ENCODE data around the gene ZEB2. TPM values are rescaled to one million over a fixed set of nuclear protein-coding genes. Genes with fewer than 3 reads are reported as not detected.

The ZEB2 gene
- total and polyA plus RNA-seq, 2 donors (not counting 3 experiments of a cell fraction or from before 2014, with no cell fraction given) = 17.9 to 49.6 TPM

GRCh38 chr2:144490017-144490416 is 29.9 kb downstream of the ZEB2 start:
- FAIRE-seq = no peak
- no TSS peak for BruUV-seq (replicated peaks)
- H3K4me3 ChIP-seq (replicated peaks in 1 of 3; ENCODE audit: insufficient read depth in 1 of 3, low read depth in 1 of 3, low read length in 3 of 3) = no peak overlapping the region
- H3K27ac ChIP-seq (ENCODE audit: insufficient read depth, low read depth, low read length) = no peak overlapping the region
- intact Hi-C loops (cut with micrococcal nuclease) (no loop called here), dilution Hi-C loops (cut with MboI; ENCODE audit: extremely low pct_ligation_motif_present, low sequenced_read_pairs) (no loop called here)
- no peak overlapping the region for H2AFZ ChIP-seq (ENCODE audit: low read depth, low read length)
- H3K4me1 ChIP-seq (ENCODE audit: control insufficient read depth, extremely low read depth, insufficient read depth, low read length) = no peaks in the 10 kb centered on the region
- H3K27me3 ChIP-seq (ENCODE audit: control insufficient read depth in 2 of 2, insufficient read depth in 2 of 2, low read length in 2 of 2) = no peaks in the 10 kb centered on the region
- TF ChIP-seq GATA2 (IDR thresholded peaks at IDR 0.05; ENCODE audit: insufficient read depth, insufficient read length, low read depth, low read length) (no peak), CTCF (IDR thresholded peaks at IDR 0.05; ENCODE audit: extremely low read depth in 1 of 2, insufficient read depth in 1 of 2, low read depth in 1 of 2, low read length in 2 of 2) (no peak), POLR2A (IDR thresholded peaks at IDR 0.05; ENCODE audit: low read depth, low read length) (no peak), FOS (IDR thresholded peaks at IDR 0.05; ENCODE audit: borderline replicate concordance, insufficient read depth, low read length) (no peak), MAX (IDR thresholded peaks at IDR 0.05; ENCODE audit: insufficient read depth, insufficient read length) (no peak), EZH2 (IDR thresholded peaks at IDR 0.05; ENCODE audit: borderline replicate concordance, low read depth, low read length, severe bottlenecking) (no peak), JUN (IDR thresholded peaks at IDR 0.05; ENCODE audit: borderline replicate concordance, insufficient read depth, insufficient read length, low read depth) (no peak), POLR2AphosphoS5 (IDR thresholded peaks at IDR 0.05; ENCODE audit: insufficient read depth, low read depth, low read length) (no peak), MYC (IDR thresholded peaks at IDR 0.05; ENCODE audit: low read depth, low read length) (no peak)
- H3K9me1 ChIP-seq (replicated peaks; ENCODE audit: control insufficient read depth, extremely low read depth, insufficient read depth, low read length) = no peaks in the 10 kb centered on the region
- no peaks in the 10 kb centered on the region for H3K9me3 ChIP-seq (replicated peaks; ENCODE audit: control insufficient read depth, insufficient read depth, low read length)
- H3K9ac ChIP-seq (replicated peaks; ENCODE audit: extremely low read depth, insufficient read depth, low read length) = no peak overlapping the region
- ChIA-PET POLR2A (no interaction called here), CTCF (no interaction called here)
- H4K20me1 ChIP-seq (replicated peaks; ENCODE audit: control insufficient read depth, extremely low read depth, insufficient read depth, low read length) = no peaks in the 10 kb centered on the region
- DNase-seq (ENCODE audit: low read depth, low spot score) = no peak
- H3K4me2 ChIP-seq (ENCODE audit: insufficient read depth, low read length) = no peak overlapping the region
- no peaks in the 10 kb centered on the region for H3K36me3 ChIP-seq (ENCODE audit: control insufficient read depth in 2 of 2, extremely low read depth in 1 of 2, insufficient read depth in 2 of 2, low read length in 2 of 2)
- H3K79me2 ChIP-seq (ENCODE audit: control insufficient read depth, insufficient read depth, low read length) = peaks cover 21% of the 10 kb centered on the region

Data from endothelial cell of umbilical vein (primary cell).